SK-N-SH treated with all-trans-retinoic acid at 6 μM for 48 hours (cell line): ENCODE measurements around the gene MAPK8.

Experiments used
- ATAC-seq: fragments of 200-7000 bp; cut with Tn5 transposase; 3 replicates; pipeline ENCODE4 v1.9.1; 2020; ENCODE audit warnings: mild to moderate bottlenecking, moderate library complexity
- ARNTL ChIP-seq: fragments of 450-650 bp; formaldehyde crosslinking; IDR thresholded peaks from 2 replicates; pipeline ENCODE4 v1.5.0; 2020; ENCODE audit warnings: low read depth, mild to moderate bottlenecking, moderate library complexity, borderline replicate concordance
- BACH2 ChIP-seq: fragments of 250-450 bp; sonication (Bioruptor Pico); IDR thresholded peaks from 2 replicates; pipeline ENCODE4 v1.9.0; 2021; ENCODE audit warnings: mild to moderate bottlenecking, borderline replicate concordance
- CREB5 ChIP-seq: fragments of 250-450 bp; sonication (Bioruptor Pico); IDR thresholded peaks from 2 replicates; pipeline ENCODE4 v1.5.1; 2020; ENCODE audit warnings: low read depth, mild to moderate bottlenecking, moderate library complexity
- CSDC2 ChIP-seq: fragments of 250-450 bp; sonication (Bioruptor Pico); IDR thresholded peaks from 2 replicates; pipeline ENCODE4 v1.5.0; 2020; ENCODE audit warnings: mild to moderate bottlenecking, moderate library complexity
- ESRRG ChIP-seq: fragments of 250-450 bp; sonication (Bioruptor Pico); IDR thresholded peaks from 2 replicates; pipeline ENCODE4 v1.6.1; 2021; ENCODE audit warnings: mild to moderate bottlenecking
- GLIS3 ChIP-seq: fragments of 250-450 bp; sonication (Bioruptor Pico); IDR thresholded peaks from 2 replicates; pipeline ENCODE4 v1.5.0; 2020; ENCODE audit warnings: mild to moderate bottlenecking, moderate library complexity
- ISL1 ChIP-seq: fragments of 250-450 bp; sonication (Bioruptor Pico); IDR thresholded peaks from 2 replicates; pipeline ENCODE4 v2.1.2; 2022; ENCODE audit warnings: mild to moderate bottlenecking, moderate library complexity
- OSR1 ChIP-seq: fragments of 250-450 bp; sonication (Bioruptor Pico); IDR thresholded peaks from 2 replicates; pipeline ENCODE4 v1.8.0; 2022; ENCODE audit warnings: moderate library complexity, mild to moderate bottlenecking, inconsistent platforms
- PATZ1 ChIP-seq: fragments of 250-450 bp; sonication (Bioruptor Pico); IDR thresholded peaks from 2 replicates; pipeline ENCODE4 v1.8.0; 2020; ENCODE audit warnings: mild to moderate bottlenecking, moderate library complexity, borderline replicate concordance
- PPARA ChIP-seq: fragments of 250-450 bp; sonication (Bioruptor Pico); IDR thresholded peaks from 2 replicates; pipeline ENCODE4 v1.5.0; 2020; ENCODE audit warnings: mild to moderate bottlenecking, borderline replicate concordance
- RARB ChIP-seq: fragments of 250-450 bp; sonication (Bioruptor Pico); IDR thresholded peaks from 2 replicates; pipeline ENCODE4 v1.8.0; 2021; ENCODE audit warnings: mild to moderate bottlenecking, moderate library complexity
- SNAI2 ChIP-seq: fragments of 250-450 bp; sonication (Bioruptor Pico); IDR thresholded peaks from 2 replicates; pipeline ENCODE4 v1.5.0; 2020; ENCODE audit warnings: mild to moderate bottlenecking, moderate library complexity
- TCF4 ChIP-seq: fragments of 250-450 bp; sonication (Bioruptor Pico); IDR thresholded peaks from 2 replicates; pipeline ENCODE4 v1.8.0; 2021; ENCODE audit warnings: mild to moderate bottlenecking, moderate library complexity, borderline replicate concordance
- ZC3H10 ChIP-seq: fragments of 250-450 bp; sonication (Bioruptor Pico); IDR thresholded peaks from 2 replicates; pipeline ENCODE4 v1.5.1; 2021; ENCODE audit warnings: mild to moderate bottlenecking, moderate library complexity
- ZFP3 ChIP-seq: fragments of 250-450 bp; sonication (Bioruptor Pico); IDR thresholded peaks from 2 replicates; pipeline ENCODE4 v1.5.0; 2020; ENCODE audit warnings: mild to moderate bottlenecking, moderate library complexity
- ZFP30 ChIP-seq: fragments of 450-650 bp; formaldehyde crosslinking; IDR thresholded peaks from 2 replicates; pipeline ENCODE4 v1.5.0; 2022; ENCODE audit warnings: mild to moderate bottlenecking, moderate library complexity
- ZNF70 ChIP-seq: fragments of 450-650 bp; formaldehyde crosslinking; IDR thresholded peaks from 2 replicates; pipeline ENCODE4 v1.5.0; 2020; ENCODE audit warnings: mild to moderate bottlenecking, moderate library complexity
- ZNF8 ChIP-seq: fragments of 450-650 bp; formaldehyde crosslinking; IDR thresholded peaks from 2 replicates; pipeline ENCODE4 v1.5.0; 2020; ENCODE audit warnings: mild to moderate bottlenecking, moderate library complexity
- TF ChIP-seq, protein P1 (sequence below): fragments of 250-450 bp; sonication (Bioruptor Pico); IDR thresholded peaks from 2 replicates; pipeline ENCODE4 v1.8.0; 2021; ENCODE audit warnings: low read depth, mild to moderate bottlenecking, moderate library complexity, borderline replicate concordance
- TF ChIP-seq, protein P2 (sequence below): fragments of 250-450 bp; sonication (Bioruptor Pico); IDR thresholded peaks from 2 replicates; pipeline ENCODE4 v1.5.0; 2020; ENCODE audit warnings: mild to moderate bottlenecking, moderate library complexity
- TF ChIP-seq, protein P3 (sequence below): fragments of 250-450 bp; sonication (Bioruptor Pico); IDR thresholded peaks from 2 replicates; pipeline ENCODE4 v1.5.1; 2021; ENCODE audit warnings: mild to moderate bottlenecking, moderate library complexity

MAPK8 gene

DNA sequence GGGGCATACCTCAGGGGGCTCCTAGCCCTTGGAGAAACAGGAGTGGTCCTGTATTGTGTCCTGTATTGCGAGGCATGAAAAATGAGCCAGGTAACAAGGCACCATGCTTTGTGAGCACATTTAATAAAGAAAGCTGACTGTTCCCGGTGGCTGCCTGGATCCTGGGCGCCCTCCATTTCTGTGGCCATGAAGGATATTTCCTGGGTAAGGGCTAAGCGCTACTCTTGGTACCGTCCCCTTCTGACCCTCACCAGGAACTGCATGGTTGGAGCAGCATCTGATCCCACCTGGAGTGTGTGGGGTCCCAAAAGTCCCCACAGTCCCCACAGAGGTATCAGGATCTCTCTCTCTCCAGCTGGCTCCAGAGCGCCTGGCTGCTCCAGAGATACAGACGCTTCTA is 139.5 kb downstream of the MAPK8 start:
- ATAC-seq = no peak
- TF ChIP-seq GLIS3 (CRISPR knock-in tag) = no peak
- no peak for TF ChIP-seq PATZ1
- no peak for TF ChIP-seq TCF4 (CRISPR knock-in tag)
- TF ChIP-seq ARNTL = no peak
- TF ChIP-seq SNAI2 = no peak
- no peak for TF ChIP-seq RARB (CRISPR knock-in tag)
- no peak for TF ChIP-seq ZFP3 (CRISPR knock-in tag)
- no peak for TF ChIP-seq BACH2 (CRISPR knock-in tag)
- no peak for TF ChIP-seq ZFP30 (CRISPR knock-in tag)
- TF ChIP-seq ZNF70 (CRISPR knock-in tag) = no peak
- TF ChIP-seq, protein P1, sequence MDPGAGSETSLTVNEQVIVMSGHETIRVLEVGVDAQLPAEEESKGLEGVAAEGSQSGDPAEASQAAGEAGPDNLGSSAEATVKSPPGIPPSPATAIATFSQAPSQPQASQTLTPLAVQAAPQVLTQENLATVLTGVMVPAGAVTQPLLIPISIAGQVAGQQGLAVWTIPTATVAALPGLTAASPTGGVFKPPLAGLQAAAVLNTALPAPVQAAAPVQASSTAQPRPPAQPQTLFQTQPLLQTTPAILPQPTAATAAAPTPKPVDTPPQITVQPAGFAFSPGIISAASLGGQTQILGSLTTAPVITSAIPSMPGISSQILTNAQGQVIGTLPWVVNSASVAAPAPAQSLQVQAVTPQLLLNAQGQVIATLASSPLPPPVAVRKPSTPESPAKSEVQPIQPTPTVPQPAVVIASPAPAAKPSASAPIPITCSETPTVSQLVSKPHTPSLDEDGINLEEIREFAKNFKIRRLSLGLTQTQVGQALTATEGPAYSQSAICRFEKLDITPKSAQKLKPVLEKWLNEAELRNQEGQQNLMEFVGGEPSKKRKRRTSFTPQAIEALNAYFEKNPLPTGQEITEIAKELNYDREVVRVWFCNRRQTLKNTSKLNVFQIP (CRISPR knock-in tag) = no peak
- TF ChIP-seq CREB5 = no peak

DNA sequence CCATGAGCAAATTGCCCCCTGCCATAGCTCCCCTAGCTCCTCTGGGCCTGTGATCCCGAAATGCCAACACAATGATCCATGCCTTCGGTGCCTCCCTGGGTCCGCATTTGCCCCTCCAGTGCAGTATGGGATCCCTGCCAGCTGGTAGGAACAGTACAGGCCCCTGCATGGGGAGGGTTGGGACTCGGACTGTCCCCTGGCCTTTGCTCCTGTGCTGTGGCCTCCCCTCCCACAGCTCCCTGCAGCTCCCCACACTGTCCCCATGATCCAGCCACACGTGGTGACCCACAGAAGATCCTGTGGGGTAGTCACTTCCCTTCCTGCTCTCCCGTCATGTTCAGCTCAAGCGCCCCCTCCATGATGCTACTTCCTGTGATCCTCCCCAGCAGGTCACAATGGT is 140.3 kb downstream of the MAPK8 start:
- TF ChIP-seq PATZ1 = no peak
- no peak for TF ChIP-seq GLIS3 (CRISPR knock-in tag)
- TF ChIP-seq, protein P1 (CRISPR knock-in tag) = no peak
- TF ChIP-seq ZNF8 (CRISPR knock-in tag) = no peak
- no peak for TF ChIP-seq RARB (CRISPR knock-in tag)
- no peak for TF ChIP-seq ZFP30 (CRISPR knock-in tag)
- no peak for TF ChIP-seq CSDC2 (CRISPR knock-in tag)
- no peak for TF ChIP-seq OSR1
- TF ChIP-seq BACH2 (CRISPR knock-in tag) = no peak
- no peak for TF ChIP-seq SNAI2
- no peak for TF ChIP-seq ARNTL
- TF ChIP-seq, protein P2, sequence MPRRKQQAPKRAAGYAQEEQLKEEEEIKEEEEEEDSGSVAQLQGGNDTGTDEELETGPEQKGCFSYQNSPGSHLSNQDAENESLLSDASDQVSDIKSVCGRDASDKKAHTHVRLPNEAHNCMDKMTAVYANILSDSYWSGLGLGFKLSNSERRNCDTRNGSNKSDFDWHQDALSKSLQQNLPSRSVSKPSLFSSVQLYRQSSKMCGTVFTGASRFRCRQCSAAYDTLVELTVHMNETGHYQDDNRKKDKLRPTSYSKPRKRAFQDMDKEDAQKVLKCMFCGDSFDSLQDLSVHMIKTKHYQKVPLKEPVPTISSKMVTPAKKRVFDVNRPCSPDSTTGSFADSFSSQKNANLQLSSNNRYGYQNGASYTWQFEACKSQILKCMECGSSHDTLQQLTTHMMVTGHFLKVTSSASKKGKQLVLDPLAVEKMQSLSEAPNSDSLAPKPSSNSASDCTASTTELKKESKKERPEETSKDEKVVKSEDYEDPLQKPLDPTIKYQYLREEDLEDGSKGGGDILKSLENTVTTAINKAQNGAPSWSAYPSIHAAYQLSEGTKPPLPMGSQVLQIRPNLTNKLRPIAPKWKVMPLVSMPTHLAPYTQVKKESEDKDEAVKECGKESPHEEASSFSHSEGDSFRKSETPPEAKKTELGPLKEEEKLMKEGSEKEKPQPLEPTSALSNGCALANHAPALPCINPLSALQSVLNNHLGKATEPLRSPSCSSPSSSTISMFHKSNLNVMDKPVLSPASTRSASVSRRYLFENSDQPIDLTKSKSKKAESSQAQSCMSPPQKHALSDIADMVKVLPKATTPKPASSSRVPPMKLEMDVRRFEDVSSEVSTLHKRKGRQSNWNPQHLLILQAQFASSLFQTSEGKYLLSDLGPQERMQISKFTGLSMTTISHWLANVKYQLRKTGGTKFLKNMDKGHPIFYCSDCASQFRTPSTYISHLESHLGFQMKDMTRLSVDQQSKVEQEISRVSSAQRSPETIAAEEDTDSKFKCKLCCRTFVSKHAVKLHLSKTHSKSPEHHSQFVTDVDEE (CRISPR knock-in tag) = no peak
- TF ChIP-seq ZFP3 (CRISPR knock-in tag) = no peak
- no peak for TF ChIP-seq ZC3H10
- no peak for TF ChIP-seq ESRRG (CRISPR knock-in tag)
- TF ChIP-seq ISL1 (CRISPR knock-in tag) = no peak
- TF ChIP-seq CREB5 = no peak
- no peak for TF ChIP-seq PPARA (CRISPR knock-in tag)
- TF ChIP-seq, protein P3, sequence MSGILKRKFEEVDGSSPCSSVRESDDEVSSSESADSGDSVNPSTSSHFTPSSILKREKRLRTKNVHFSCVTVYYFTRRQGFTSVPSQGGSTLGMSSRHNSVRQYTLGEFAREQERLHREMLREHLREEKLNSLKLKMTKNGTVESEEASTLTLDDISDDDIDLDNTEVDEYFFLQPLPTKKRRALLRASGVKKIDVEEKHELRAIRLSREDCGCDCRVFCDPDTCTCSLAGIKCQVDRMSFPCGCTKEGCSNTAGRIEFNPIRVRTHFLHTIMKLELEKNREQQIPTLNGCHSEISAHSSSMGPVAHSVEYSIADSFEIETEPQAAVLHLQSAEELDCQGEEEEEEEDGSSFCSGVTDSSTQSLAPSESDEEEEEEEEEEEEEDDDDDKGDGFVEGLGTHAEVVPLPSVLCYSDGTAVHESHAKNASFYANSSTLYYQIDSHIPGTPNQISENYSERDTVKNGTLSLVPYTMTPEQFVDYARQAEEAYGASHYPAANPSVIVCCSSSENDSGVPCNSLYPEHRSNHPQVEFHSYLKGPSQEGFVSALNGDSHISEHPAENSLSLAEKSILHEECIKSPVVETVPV (CRISPR knock-in tag) = no peak
- TF ChIP-seq, all 23 proteins: peak for 0
- ATAC-seq = no peak
